Aorta (tissue), 5 donors: ENCODE measurements around the gene DIAPH2. TPM values are rescaled to one million over a fixed set of nuclear protein-coding genes. Genes with fewer than 3 reads are reported as not detected.
"Not testable (repeated sequence)": the region's sequence is repeated elsewhere in the genome, so short reads cannot be mapped to it uniquely, and the experiment has no call there.

Experiments used
- ATAC-seq: fragments of 200-7000 bp; cut with Tn5 transposase; one replicate; pipeline ENCODE4 v1.9.1; 2022; ENCODE audit warnings: moderate library complexity; ENCODE audit not compliant: low FRiP score
- DNase-seq, 2 donors: peaks; one replicate each; pipeline ENCODE4 v3.0.0-alpha.2; 2020
- H3K27ac ChIP-seq, 2 donors: one replicate each; pipeline ENCODE4 v1.5.1; 2013; ENCODE audit warnings: low read length in 2 of 2, mild to moderate bottlenecking in 2 of 2, moderate library complexity in 2 of 2, control low read depth in 1 of 2, inconsistent platforms in 1 of 2, low read depth in 1 of 2
- H3K27me3 ChIP-seq, 2 donors: one replicate each; pipeline ENCODE4 v1.6.1; 2013; ENCODE audit warnings: control low read depth in 1 of 2, low read length in 1 of 2, mild to moderate bottlenecking in 1 of 2, moderate library complexity in 1 of 2; ENCODE audit not compliant: insufficient read depth in 2 of 2, control insufficient read depth in 1 of 2
- H3K36me3 ChIP-seq, 2 donors: one replicate each; pipeline ENCODE4 v1.6.1; 2013; ENCODE audit warnings: control low read depth in 1 of 2, low read length in 1 of 2, mild to moderate bottlenecking in 1 of 2; ENCODE audit not compliant: insufficient read depth in 2 of 2, control insufficient read depth in 1 of 2
- H3K4me1 ChIP-seq, 2 donors: one replicate each; pipeline ENCODE4 v1.6.1; 2013; ENCODE audit warnings: low read length in 2 of 2, control low read depth in 1 of 2, mild to moderate bottlenecking in 1 of 2, moderate library complexity in 1 of 2; ENCODE audit not compliant: insufficient read depth in 2 of 2, control insufficient read depth in 1 of 2
- H3K4me3 ChIP-seq, 2 donors: one replicate each; pipeline ENCODE4 v1.5.1; 2013; ENCODE audit warnings: low read length in 2 of 2, control low read depth in 1 of 2, mild to moderate bottlenecking in 1 of 2
- H3K9me3 ChIP-seq: one replicate; pipeline ENCODE4 v1.6.1; 2013; ENCODE audit warnings: mild to moderate bottlenecking, low read length; ENCODE audit not compliant: control insufficient read depth
- WGBS, 2 donors: extraction: QIAGEN DNeasy Blood & Tissue Kit; methylation state at CpG; one replicate each; pipeline ENCODE4 v1.1.7; 2013; 5-methylcytosine and 5-hydroxymethylcytosine counted together
- intact Hi-C, 2 donors: fragments of 100-400 bp; cut with DNase I; formaldehyde crosslinking; loops; one replicate each; pipeline versions ENCODE4 v1.14.2 to v1.15.0; 2022
- polyA plus RNA-seq, 2 donors: library from polyadenylated mRNA; stranded (reverse); fragments of 200-250 nt; gene quantifications; one replicate each; pipeline ENCODE4 v1.2.3, GENCODE V29; 2013
- total RNA-seq, 2 donors: library from RNA; stranded (reverse); fragmentation: NEBNext Ultra II Directional; extraction: Animal tissue kit (Norgen Biotek cat#: 25700); gene quantifications; one replicate each; pipeline ENCODE4 v1.2.1, GENCODE V29; 2021
- donor health status: healthy with polysubstance abuse.
- donor health status: Bipolar disorder and iron deficiency.
- donor health status: DM: no; HTN: no; CAD: no.
- donor health status: DM: no; HTN: no; CAD: no.
- donor health status: DM: yes; HTN: yes; CAD: no.

DIAPH2 gene
- total and polyA plus RNA-seq, 4 donors, result 6.5 to 48.4 (median 29.9) TPM

DNA sequence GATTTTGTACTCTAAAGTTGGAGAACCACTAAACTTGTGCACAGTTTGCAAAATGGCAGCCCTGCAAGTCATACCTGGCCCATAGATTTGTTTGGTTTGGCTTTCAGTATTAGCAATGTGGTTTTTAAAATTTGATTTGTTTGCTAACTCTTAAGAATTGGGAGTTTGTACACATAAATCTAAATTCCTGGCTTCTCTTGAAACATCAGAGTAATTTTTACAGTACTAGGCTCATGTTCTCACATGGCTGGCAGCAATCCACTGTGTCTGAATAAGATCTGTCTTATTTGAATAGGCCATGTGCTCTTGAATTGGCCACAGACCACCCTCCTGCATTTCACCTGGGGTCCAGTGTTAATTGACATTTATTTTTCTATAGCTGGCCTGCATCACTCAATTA is 21.3 kb downstream of the DIAPH2 start:
- Histone ChIP-seq H3K27me3 (no peaks in the 10 kb centered on the region), H3K4me3 (no peak overlapping the region), H3K9me3 (no peaks in the 10 kb centered on the region), H3K36me3 (no peaks in the 10 kb centered on the region), H3K27ac (no peak overlapping the region), H3K4me1 (peaks cover 0 to 5% of the 10 kb centered on the region in 2 donors)
- intact Hi-C loops, result no loop called here
- ATAC-seq (no peak), DNase-seq (no peak)

GRCh38 chrX:96707804-96708203 is 23.2 kb downstream of the DIAPH2 start:
- Histone ChIP-seq H3K9me3 (no peaks in the 10 kb centered on the region), H3K4me3 (no peak overlapping the region), H3K27ac (no peak overlapping the region), H3K27me3 (no peaks in the 10 kb centered on the region), H3K4me1 (peaks cover 0 to 5% of the 10 kb centered on the region in 2 donors), H3K36me3 (no peaks in the 10 kb centered on the region)
- ATAC-seq (no peak), DNase-seq (no peak)
- intact Hi-C loops, result no loop called here
- WGBS, 2 donors, result 70 to 73% methylated on average over 1 of the region's 1 CpG

GRCh38 chrX:96710031-96710430 is 25.4 kb downstream of the DIAPH2 start:
- Histone ChIP-seq H3K27me3 (no peaks in the 10 kb centered on the region), H3K4me1 (peaks cover 0 to 2% of the 10 kb centered on the region in 2 donors), H3K36me3 (no peaks in the 10 kb centered on the region), H3K4me3 (no peak overlapping the region), H3K27ac (no peak overlapping the region), H3K9me3 (no peaks in the 10 kb centered on the region)
- no peak for DNase-seq
- 83 to 91% methylated on average over 2 of the region's 2 CpGs for WGBS, 2 donors
- intact Hi-C loops, result no loop called here
- ATAC-seq, result no peak

- Histone ChIP-seq H3K27me3 (no peaks in the 10 kb centered on the region), H3K4me1 (no peaks in the 10 kb centered on the region), H3K36me3 (no peaks in the 10 kb centered on the region), H3K4me3 (no peak overlapping the region), H3K9me3 (no peaks in the 10 kb centered on the region), H3K27ac (no peak overlapping the region)
- DNase-seq (no peak), ATAC-seq (no peak)
- intact Hi-C loops, result no loop called here
Measured at GRCh38 chrX:96713303-96713702, 28.7 kb downstream of the DIAPH2 start.

DNA sequence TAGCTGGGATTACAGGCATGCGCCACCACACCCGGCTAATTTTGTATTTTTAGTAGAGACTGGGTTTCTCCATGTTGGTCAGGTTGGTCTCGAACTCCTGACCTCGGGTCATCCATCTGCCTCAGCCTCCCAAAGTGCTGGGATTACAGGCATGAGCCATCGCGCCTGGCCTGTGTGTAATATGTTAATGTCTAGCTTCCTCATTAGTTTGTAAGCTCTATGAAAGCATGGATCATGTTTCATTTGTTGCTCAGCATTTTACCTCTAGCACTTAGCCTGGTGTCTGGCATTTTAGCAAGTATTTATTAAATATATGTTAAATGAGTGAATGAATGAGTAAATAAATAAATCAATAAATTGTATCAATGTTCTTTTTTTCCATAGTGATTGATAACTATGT is 29.8 kb downstream of the DIAPH2 start:
- H3K27me3 ChIP-seq, H3K9me3 ChIP-seq, intact Hi-C loops, H3K36me3 ChIP-seq, H3K4me1 ChIP-seq, ATAC-seq, DNase-seq, H3K27ac ChIP-seq, H3K4me3 ChIP-seq: not testable (repeated sequence)
- WGBS, 2 donors, result 80 to 98% methylated on average over 6 of the region's 6 CpGs

DNA sequence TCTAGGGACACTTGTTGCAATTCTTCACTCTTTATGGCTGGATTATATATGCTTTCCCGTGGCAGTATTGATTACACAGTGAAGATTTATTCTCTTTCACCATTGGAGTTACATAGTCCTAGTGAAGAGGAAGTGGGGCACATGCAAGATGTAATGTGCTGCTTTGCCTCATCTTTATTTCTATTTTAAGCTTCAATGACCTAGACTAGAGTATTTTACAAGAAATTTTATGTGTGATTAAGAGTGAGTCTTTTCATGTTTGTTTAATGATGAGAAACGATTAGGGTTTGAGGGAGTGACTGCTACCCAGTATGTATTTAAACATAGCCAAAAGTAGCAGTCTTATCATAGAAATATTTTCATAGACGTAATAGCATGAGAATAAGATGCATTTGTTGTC is 30.8 kb downstream of the DIAPH2 start:
- H3K36me3 ChIP-seq, result no peaks in the 10 kb centered on the region
- no peak overlapping the region for H3K27ac ChIP-seq
- no peaks in the 10 kb centered on the region for H3K4me1 ChIP-seq
- DNase-seq, result no peak
- H3K4me3 ChIP-seq, result no peak overlapping the region
- H3K9me3 ChIP-seq, result no peaks in the 10 kb centered on the region
- intact Hi-C loops, result no loop called here
- 15 to 24% methylated on average over 3 of the region's 3 CpGs for WGBS, 2 donors
- no peak for ATAC-seq
- no peaks in the 10 kb centered on the region for H3K27me3 ChIP-seq

DNA sequence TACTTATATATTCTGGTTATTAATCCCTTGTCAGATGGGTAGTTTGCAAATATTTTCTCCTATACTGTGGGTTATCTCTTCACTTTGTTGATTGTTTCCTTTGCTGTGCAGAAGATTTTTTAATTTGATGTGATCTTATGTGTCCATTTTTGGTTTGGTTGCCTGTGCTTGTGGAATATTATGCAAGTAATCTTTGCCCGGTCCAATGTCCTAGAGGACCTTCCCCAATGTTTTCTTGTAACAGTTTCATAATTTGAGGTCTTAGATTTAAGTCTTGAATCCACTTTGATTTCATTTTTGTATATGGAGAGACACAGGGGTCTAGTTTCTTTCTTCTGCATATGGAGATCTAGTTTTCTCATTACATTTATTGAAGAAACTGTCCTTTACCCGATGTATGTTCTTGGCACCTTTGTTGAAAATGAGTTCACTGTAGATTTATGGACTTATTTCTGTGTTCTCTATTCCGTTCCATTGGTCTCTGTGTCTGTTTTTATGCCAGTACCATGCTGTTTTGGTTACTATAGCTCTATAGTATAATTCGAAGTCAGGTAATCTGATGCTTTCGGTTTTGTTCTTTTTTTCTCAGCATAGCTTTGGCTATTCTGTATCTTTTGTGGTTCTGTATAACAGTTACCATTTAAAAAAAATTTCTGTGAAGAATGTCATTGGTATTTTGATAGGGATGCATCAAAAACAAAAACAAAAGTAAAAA is 34.7 kb downstream of the DIAPH2 start:
- 93 to 98% methylated on average over 5 of the region's 5 CpGs for WGBS, 2 donors
- ATAC-seq (no peak), DNase-seq (no peak)
- H3K9me3 ChIP-seq, result no peaks in the 10 kb centered on the region
- H3K36me3 ChIP-seq, result no peaks in the 10 kb centered on the region
- no peaks in the 10 kb centered on the region for H3K4me1 ChIP-seq
- no peak overlapping the region for H3K4me3 ChIP-seq
- H3K27ac ChIP-seq, result no peak overlapping the region
- intact Hi-C loops, result no loop called here
- H3K27me3 ChIP-seq, result no peaks in the 10 kb centered on the region

GRCh38 chrX:96721354-96721753 is 36.7 kb downstream of the DIAPH2 start:
- no peak for DNase-seq
- no peak overlapping the region for H3K27ac ChIP-seq
- no peak for ATAC-seq
- no peaks in the 10 kb centered on the region for H3K27me3 ChIP-seq
- no peaks in the 10 kb centered on the region for H3K9me3 ChIP-seq
- H3K4me1 ChIP-seq, result no peaks in the 10 kb centered on the region
- no peaks in the 10 kb centered on the region for H3K36me3 ChIP-seq
- intact Hi-C loops, result no loop called here
- H3K4me3 ChIP-seq, result no peak overlapping the region

GRCh38 chrX:96722781-96723180 is 38.1 kb downstream of the DIAPH2 start:
- no peaks in the 10 kb centered on the region for H3K27me3 ChIP-seq
- no peaks in the 10 kb centered on the region for H3K36me3 ChIP-seq
- no peaks in the 10 kb centered on the region for H3K4me1 ChIP-seq
- no peak for ATAC-seq
- intact Hi-C loops, result no loop called here
- 77 to 90% methylated on average over 2 of the region's 2 CpGs for WGBS, 2 donors
- DNase-seq, result no peak
- no peak overlapping the region for H3K27ac ChIP-seq
- no peaks in the 10 kb centered on the region for H3K9me3 ChIP-seq
- H3K4me3 ChIP-seq, result no peak overlapping the region
